GM19099 (cell line): ENCODE results near the gene TNRC6A.

ENCODE experiments used
- POLR2A ChIP-seq: IDR thresholded peaks from 3 replicates; pipeline ENCODE4 v1.6.1; 2011; ENCODE audit warnings: low read depth; ENCODE audit not compliant: insufficient read length; ENCODE audit errors: extremely low read depth

TNRC6A gene

GRCh38 chr16:24854607-24855171, 125.2 kb downstream of the TNRC6A start:
- no peak for TF ChIP-seq POLR2A

- TF ChIP-seq POLR2A = no peak
Observed at GRCh38 chr16:24855678-24856077, 126.2 kb downstream of the TNRC6A start.

- TF ChIP-seq POLR2A = no peak
Observed at GRCh38 chr16:24858219-24859041, 129.0 kb downstream of the TNRC6A start.

GRCh38 chr16:24861461-24861860, 132.0 kb downstream of the TNRC6A start:
- TF ChIP-seq POLR2A = no peak

GRCh38 chr16:24863582-24864437, 134.4 kb downstream of the TNRC6A start:
- TF ChIP-seq POLR2A = no peak

GRCh38 chr16:24869033-24869432, 139.6 kb downstream of the TNRC6A start:
- TF ChIP-seq POLR2A = no peak

- no peak for TF ChIP-seq POLR2A
Observed at GRCh38 chr16:24871891-24872290, 142.4 kb downstream of the TNRC6A start.

GRCh38 chr16:24873028-24873427, 143.6 kb downstream of the TNRC6A start:
- no peak for TF ChIP-seq POLR2A

GRCh38 chr16:24875466-24875865, 146.0 kb downstream of the TNRC6A start:
- no peak for TF ChIP-seq POLR2A
